ENCODE measurements around the gene NELL1.
"Not testable (repeated sequence)": the region's sequence is repeated elsewhere in the genome, so short reads cannot be mapped to it uniquely, and the experiment has no call there.

The NELL1 gene

DNA sequence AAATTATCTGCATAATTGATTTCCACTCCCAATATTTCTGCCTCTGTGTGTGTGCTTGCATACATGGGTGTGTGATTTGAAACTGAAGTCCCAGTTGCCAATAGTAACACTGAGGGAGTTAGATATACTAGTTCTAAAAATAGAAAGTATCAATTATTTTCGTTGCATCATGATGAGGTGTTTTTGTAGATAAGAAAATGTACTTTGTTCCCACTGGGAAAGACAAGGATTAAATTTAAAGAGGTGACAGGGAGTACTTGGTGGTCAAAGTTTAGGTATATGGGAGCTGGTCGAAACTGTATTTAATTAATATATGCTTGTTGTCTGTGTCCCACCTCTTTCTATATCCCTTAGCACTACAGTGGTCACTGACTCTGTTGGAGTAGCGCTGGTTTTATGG is 444.5 kb downstream of the NELL1 start:
- peaks cover 13% of the 10 kb centered on the region for H3K9me3 Mint-ChIP-seq
- no peak for DNase-seq (ENCODE audit: low spot score)
- no peaks in the 10 kb centered on the region for H3K27me3 Mint-ChIP-seq (ENCODE audit: low read depth)
- H3K36me3 Mint-ChIP-seq (ENCODE audit: low read depth), result no peaks in the 10 kb centered on the region
- no peak overlapping the region for H3K27ac Mint-ChIP-seq
- no peak overlapping the region for H3K4me3 Mint-ChIP-seq
- H3K4me1 Mint-ChIP-seq (ENCODE audit: low read depth), result no peaks in the 10 kb centered on the region

DNA sequence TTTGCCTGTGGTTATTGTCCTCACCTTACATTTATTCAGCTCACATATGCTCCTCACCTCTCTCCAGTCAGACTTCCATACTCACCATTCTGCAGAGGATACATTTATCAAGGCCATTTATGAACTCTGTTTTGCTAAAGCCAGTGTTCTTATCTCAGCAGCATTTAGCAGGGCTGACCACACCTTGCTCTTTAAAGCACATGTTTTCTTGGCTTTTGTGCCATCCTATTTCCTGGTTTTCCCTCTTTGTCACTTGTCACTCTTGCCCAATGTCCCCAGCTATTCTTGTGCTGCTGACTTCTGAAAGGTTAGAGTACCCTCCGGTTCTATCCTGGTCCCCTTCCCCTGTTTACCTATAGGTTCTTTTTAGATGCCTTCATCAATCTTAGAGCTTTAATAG is 446.6 kb downstream of the NELL1 start:
- no peaks in the 10 kb centered on the region for H3K27me3 Mint-ChIP-seq (ENCODE audit: low read depth)
- H3K36me3 Mint-ChIP-seq (ENCODE audit: low read depth), result no peaks in the 10 kb centered on the region
- peaks cover 10% of the 10 kb centered on the region for H3K9me3 Mint-ChIP-seq
- H3K27ac Mint-ChIP-seq, result no peak overlapping the region
- no peaks in the 10 kb centered on the region for H3K4me1 Mint-ChIP-seq (ENCODE audit: low read depth)
- no peak for DNase-seq (ENCODE audit: low spot score)
- no peak overlapping the region for H3K4me3 Mint-ChIP-seq

DNA sequence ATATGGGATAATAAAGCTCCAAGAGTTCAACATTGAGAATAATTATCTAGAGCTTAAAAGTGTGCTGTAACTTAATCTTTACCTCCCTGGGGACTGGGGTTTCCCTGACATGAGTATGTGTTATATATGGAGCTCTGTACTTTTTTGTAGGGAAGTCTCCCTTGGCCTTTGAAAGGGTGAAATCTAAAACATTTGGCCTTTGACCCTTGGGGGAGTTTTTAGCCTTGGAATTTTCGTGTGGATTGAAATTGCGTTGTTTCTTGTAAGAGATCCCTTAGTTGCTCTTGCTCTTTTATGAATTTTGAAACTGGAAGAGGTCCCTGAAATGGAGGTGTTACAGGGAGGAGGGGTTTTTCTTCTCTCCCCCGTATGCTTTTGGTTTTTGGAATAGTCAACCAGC is 450.0 kb downstream of the NELL1 start:
- Mint-ChIP-seq H3K27ac (no peak overlapping the region), H3K27me3 (ENCODE audit: low read depth) (no peaks in the 10 kb centered on the region), H3K9me3 (peaks cover 9% of the 10 kb centered on the region), H3K36me3 (ENCODE audit: low read depth) (no peaks in the 10 kb centered on the region), H3K4me1 (ENCODE audit: low read depth) (no peaks in the 10 kb centered on the region), H3K4me3 (no peak overlapping the region)
- no peak for DNase-seq (ENCODE audit: low spot score)

DNA sequence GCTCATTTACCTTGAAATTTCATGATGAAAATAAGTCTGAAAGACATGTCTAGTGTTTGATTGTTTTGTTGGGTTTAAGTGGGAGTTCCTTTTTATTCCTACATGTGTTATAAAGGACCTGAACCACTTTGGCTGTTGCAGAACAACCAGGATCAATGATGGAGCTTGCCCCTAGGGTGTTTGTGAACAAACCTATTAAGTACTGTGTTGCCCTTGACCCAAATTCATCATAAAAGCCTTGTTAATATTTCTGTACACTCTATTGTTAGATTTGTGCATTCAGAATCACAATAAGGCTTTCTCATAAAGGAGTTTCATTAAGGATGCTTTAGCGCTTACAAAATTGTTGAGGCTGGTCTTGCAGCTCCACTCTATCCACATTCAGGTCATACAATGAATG is 452.6 kb downstream of the NELL1 start:
- Mint-ChIP-seq H3K4me1 (ENCODE audit: low read depth) (no peaks in the 10 kb centered on the region), H3K27me3 (ENCODE audit: low read depth) (no peaks in the 10 kb centered on the region), H3K9me3 (peaks cover 8% of the 10 kb centered on the region), H3K36me3 (ENCODE audit: low read depth) (no peaks in the 10 kb centered on the region), H3K4me3 (no peak overlapping the region), H3K27ac (no peak overlapping the region)
- DNase-seq (ENCODE audit: low spot score), result no peak

DNA sequence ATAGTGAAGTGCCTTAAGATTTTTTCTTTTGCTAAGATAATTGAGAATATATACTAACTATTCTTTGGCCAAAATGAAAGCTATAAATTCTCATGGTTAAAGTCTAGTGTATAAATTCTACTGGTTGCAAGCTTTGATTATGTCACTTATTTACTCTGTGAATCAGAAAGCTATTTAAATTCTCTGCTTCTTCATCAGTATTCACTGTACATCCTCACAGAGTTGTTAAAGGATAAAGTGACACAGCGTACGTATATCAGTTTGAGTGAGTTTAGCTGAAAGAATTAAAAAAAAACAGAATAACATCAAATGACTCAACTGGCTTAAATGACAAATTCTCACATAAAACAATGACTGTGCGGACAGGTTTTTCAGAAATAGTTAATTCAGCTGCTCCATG is 453.1 kb downstream of the NELL1 start:
- no peaks in the 10 kb centered on the region for H3K36me3 Mint-ChIP-seq (ENCODE audit: low read depth)
- peaks cover 8% of the 10 kb centered on the region for H3K9me3 Mint-ChIP-seq
- no peaks in the 10 kb centered on the region for H3K27me3 Mint-ChIP-seq (ENCODE audit: low read depth)
- no peaks in the 10 kb centered on the region for H3K4me1 Mint-ChIP-seq (ENCODE audit: low read depth)
- H3K27ac Mint-ChIP-seq, result no peak overlapping the region
- H3K4me3 Mint-ChIP-seq, result no peak overlapping the region
- no peak for DNase-seq (ENCODE audit: low spot score)

DNA sequence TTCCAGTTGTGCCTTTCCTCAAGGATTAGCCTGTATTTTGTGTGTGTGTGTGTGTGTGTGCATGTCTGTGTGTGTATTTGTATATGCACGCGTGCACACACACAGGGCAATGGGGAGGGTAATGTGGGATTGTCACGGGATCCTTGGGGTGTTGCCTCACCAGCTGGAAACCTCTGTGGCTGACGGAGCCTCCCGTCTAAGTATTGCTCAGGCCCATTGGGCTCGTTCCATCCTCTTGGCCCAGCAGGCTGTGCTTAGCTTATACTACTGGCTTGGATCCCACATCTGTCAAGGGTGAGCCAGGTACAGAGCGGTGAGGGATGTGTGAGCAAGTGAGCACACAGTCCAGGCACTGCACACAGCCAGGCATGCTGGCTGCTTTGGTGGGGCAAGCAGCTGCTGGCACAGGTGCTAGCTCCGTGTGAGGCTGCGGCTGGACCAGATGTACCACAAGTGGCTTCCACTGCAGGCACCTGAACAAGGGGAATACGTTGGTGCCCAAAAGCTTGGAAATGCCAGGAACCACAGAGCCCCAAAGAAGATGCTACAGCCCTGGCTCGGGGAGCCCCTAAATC is 462.8 kb downstream of the NELL1 start:
- no peaks in the 10 kb centered on the region for H3K4me1 Mint-ChIP-seq (ENCODE audit: low read depth)
- DNase-seq (ENCODE audit: low spot score), result no peak
- no peak overlapping the region for H3K27ac Mint-ChIP-seq
- H3K9me3 Mint-ChIP-seq, result peaks cover 7% of the 10 kb centered on the region
- H3K27me3 Mint-ChIP-seq (ENCODE audit: low read depth), result no peaks in the 10 kb centered on the region
- no peak overlapping the region for H3K4me3 Mint-ChIP-seq
- H3K36me3 Mint-ChIP-seq (ENCODE audit: low read depth), result no peaks in the 10 kb centered on the region

DNA sequence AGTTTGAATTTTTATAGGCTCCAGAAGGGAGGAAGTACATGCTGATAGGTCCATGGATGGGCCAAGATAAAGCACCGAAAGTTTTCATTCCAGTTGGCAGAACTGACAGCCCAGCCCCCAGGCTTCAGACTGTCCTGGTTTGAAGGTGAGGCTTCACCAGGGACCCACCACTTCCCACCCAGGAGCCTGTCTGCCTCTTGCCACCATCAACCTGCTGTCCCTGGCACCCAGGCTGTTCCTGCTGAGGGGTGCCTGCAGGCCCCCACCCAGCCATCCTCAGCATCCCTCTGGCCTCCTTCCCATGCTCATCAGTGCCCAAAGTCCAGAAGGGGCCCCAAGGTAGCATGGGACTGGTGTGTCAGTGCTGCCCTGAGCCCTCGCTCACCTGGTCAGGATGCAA is 463.9 kb downstream of the NELL1 start:
- DNase-seq (ENCODE audit: low spot score), result no peak
- no peaks in the 10 kb centered on the region for H3K27me3 Mint-ChIP-seq (ENCODE audit: low read depth)
- no peak overlapping the region for H3K27ac Mint-ChIP-seq

DNA sequence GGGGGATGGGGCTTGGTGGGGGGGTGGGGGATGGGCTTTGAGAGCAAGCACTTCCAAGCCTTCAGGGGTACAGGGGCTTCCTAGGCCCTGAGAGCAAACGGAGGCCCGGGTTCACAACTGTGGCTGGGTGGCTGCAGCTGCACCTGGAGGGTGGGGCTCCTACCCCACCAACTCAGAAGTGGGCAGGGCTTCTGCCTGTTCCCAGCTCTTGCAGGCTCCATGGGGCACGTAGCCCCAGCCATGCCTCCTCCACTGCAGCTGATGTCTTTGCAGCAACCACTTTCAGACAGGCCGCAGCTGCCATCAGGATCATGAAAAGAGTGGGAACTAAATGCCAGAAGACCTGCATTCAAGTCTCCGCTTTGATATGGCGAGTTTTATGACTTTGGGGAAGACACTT is 464.3 kb downstream of the NELL1 start:
- Mint-ChIP-seq H3K36me3 (ENCODE audit: low read depth) (no peaks in the 10 kb centered on the region), H3K9me3 (peaks cover 7% of the 10 kb centered on the region), H3K27me3 (ENCODE audit: low read depth) (no peaks in the 10 kb centered on the region), H3K27ac (no peak overlapping the region), H3K4me3 (no peak overlapping the region), H3K4me1 (ENCODE audit: low read depth) (no peaks in the 10 kb centered on the region)
- DNase-seq (ENCODE audit: low spot score), result no peak

More for the DNA sequence above, 463.9 kb downstream of the NELL1 start:
- Mint-ChIP-seq H3K4me3 (no peak overlapping the region), H3K4me1 (ENCODE audit: low read depth) (no peaks in the 10 kb centered on the region), H3K9me3 (peaks cover 7% of the 10 kb centered on the region), H3K36me3 (ENCODE audit: low read depth) (no peaks in the 10 kb centered on the region)

DNA sequence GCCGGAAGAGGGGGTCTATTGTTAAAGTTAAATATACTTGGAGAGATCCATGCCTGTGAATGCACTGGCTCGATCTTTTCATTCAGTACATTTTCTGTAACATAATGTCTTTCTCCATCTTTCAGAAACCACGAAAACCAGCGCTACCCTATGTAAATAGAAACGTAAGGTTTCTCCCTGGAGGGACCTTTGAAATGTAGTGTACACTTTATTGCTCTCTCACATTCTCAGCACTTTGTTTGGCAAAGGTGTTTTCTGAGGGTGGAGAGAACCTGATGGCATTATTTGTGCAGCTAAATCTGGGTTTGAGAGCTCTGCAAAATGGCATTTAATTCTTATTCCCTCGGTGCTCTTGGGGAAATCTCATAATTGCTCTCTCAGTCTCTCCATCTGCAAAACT is 468.4 kb downstream of the NELL1 start:
- DNase-seq (ENCODE audit: low spot score), result no peak
- Mint-ChIP-seq H3K27me3 (ENCODE audit: low read depth) (no peaks in the 10 kb centered on the region), H3K4me1 (ENCODE audit: low read depth) (no peaks in the 10 kb centered on the region), H3K27ac (no peak overlapping the region), H3K36me3 (ENCODE audit: low read depth) (no peaks in the 10 kb centered on the region), H3K4me3 (no peak overlapping the region), H3K9me3 (no peaks in the 10 kb centered on the region)

DNA sequence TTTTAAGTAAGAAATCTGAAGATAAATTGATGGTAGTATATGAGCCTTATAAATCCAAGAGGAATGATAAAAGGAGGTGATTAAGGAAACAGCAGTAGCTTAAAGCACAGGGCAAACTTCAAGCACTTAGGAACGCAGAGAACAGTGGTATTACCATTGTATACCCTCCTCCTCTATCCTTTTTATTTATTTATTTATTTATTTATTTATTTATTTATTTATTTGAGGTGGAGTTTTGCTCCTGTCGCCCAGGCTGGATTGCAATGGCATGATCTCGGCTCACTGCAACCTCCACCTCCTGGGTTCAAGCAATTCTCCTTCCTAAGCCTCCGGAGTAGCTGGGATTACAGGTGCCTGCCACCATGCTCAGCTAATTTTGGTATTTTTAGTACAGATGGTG is 472.2 kb downstream of the NELL1 start:
- H3K4me3 Mint-ChIP-seq; DNase-seq (ENCODE audit: low spot score); H3K36me3 Mint-ChIP-seq (ENCODE audit: low read depth); H3K9me3 Mint-ChIP-seq; H3K27ac Mint-ChIP-seq; H3K4me1 Mint-ChIP-seq (ENCODE audit: low read depth); H3K27me3 Mint-ChIP-seq (ENCODE audit: low read depth): not testable (repeated sequence)

DNA sequence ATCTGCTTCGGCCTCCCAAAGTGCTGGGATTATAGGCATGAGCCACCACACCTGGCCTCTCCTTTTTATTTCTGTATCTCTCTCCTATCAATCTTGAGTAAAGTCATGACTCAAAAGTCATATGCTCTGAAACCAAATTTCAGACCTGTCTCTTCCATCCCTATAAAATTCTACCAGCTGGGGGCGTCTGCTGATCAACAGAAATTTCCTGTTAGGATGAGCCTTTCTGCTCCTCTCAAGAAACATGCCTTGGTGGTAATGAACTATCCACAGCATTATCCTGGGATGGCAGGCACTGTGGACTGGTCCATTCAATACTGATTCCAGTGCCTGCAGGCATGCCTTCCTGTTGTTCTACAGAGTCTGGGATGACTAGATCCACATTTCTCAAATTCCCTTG is 472.6 kb downstream of the NELL1 start:
- no peaks in the 10 kb centered on the region for H3K4me1 Mint-ChIP-seq (ENCODE audit: low read depth)
- no peak overlapping the region for H3K27ac Mint-ChIP-seq
- no peak for DNase-seq (ENCODE audit: low spot score)
- H3K4me3 Mint-ChIP-seq, result no peak overlapping the region
- no peaks in the 10 kb centered on the region for H3K9me3 Mint-ChIP-seq
- H3K27me3 Mint-ChIP-seq (ENCODE audit: low read depth), result no peaks in the 10 kb centered on the region
- H3K36me3 Mint-ChIP-seq (ENCODE audit: low read depth), result no peaks in the 10 kb centered on the region

DNA sequence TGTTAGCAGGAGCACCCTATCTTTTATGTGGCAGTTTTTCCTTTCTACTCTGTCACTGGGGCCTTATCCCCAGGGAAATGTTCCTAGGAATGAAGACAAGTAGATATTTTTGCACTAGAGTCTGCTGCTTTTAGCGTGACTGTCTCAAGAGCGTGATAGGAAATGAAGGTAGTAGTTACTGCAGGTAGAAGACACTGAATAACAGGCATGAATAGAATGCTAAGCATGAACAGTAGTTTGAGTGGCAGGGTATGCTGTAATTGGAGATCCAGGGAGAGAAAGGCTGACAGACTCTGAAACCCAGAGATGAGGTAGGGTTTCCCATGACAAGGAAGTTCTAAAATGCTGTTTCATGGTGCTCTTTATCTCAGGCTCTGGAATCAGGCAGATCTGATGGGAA is 475.1 kb downstream of the NELL1 start:
- Mint-ChIP-seq H3K9me3 (peaks cover 5% of the 10 kb centered on the region), H3K4me3 (no peak overlapping the region)
- no peak for DNase-seq (ENCODE audit: low spot score)

DNA sequence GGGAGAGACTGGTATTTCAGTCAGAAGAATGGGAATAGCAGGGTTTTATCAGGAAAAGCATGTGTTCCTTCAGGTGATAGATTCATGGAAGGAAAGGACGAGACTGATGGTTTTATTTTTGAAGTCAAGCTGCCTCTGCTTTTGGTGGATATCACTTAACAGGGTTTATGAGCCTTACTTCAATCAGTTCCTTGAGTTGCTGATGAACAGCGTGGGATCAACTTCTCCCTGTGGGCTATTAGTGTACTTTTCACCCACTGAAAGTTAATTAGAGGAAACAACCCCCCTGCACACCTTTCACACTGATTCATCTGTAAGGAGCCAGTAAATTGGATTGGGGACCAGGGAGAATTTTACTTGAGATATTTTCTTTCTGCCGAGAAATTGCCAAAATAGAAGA is 479.0 kb downstream of the NELL1 start:
- H3K27ac Mint-ChIP-seq, result no peak overlapping the region
- no peaks in the 10 kb centered on the region for H3K36me3 Mint-ChIP-seq (ENCODE audit: low read depth)
- H3K27me3 Mint-ChIP-seq (ENCODE audit: low read depth), result no peaks in the 10 kb centered on the region
- no peak for DNase-seq (ENCODE audit: low spot score)
- no peak overlapping the region for H3K4me3 Mint-ChIP-seq
- H3K4me1 Mint-ChIP-seq (ENCODE audit: low read depth), result no peaks in the 10 kb centered on the region
- H3K9me3 Mint-ChIP-seq, result peaks cover 10% of the 10 kb centered on the region

More for the DNA sequence above, 475.1 kb downstream of the NELL1 start:
- no peaks in the 10 kb centered on the region for H3K36me3 Mint-ChIP-seq (ENCODE audit: low read depth)
- no peaks in the 10 kb centered on the region for H3K27me3 Mint-ChIP-seq (ENCODE audit: low read depth)
- H3K27ac Mint-ChIP-seq, result no peak overlapping the region
- no peaks in the 10 kb centered on the region for H3K4me1 Mint-ChIP-seq (ENCODE audit: low read depth)

DNA sequence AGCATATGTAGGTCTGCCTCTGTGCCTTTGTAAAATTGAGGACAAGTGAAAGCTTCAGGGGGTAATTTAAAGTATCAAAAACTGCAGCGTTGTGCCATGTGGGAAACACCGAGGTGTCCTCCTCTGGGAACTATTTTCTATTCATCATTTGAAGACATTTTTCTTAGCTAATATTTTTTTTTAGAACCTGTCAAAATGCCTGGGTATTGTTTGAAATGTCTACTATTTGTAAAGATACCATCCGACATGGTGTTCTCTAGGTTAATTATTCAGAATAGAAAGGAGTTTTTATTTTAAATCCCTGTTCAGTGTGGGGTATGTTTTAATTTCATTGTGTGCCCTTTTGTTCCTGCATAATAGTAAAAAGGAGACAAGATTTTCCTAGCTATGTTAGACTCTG is 490.8 kb downstream of the NELL1 start:
- Mint-ChIP-seq H3K4me3 (no peak overlapping the region), H3K36me3 (ENCODE audit: low read depth) (no peaks in the 10 kb centered on the region), H3K27me3 (ENCODE audit: low read depth) (no peaks in the 10 kb centered on the region), H3K9me3 (peaks cover 3% of the 10 kb centered on the region), H3K4me1 (ENCODE audit: low read depth) (no peaks in the 10 kb centered on the region), H3K27ac (no peak overlapping the region)
- no peak for DNase-seq (ENCODE audit: low spot score)

DNA sequence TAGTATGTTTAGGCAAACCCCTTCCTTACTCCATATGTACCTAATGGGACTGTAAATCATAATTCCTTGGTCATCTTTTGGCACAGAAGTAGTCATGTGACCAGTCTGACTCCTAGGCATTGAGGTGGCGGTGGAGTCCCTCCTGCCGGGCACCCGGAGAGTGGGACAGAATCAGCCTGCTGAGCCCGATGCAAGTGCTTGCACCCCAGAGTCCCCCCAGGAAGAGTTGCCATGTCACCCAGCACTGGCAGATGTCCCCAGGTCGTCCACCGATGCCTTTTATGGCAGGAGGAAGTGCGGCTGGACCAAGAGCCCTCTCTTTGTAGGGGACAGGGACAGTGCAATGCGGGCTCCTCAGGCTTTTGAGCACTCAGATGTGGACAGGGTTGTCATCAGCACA is 500.3 kb downstream of the NELL1 start:
- Mint-ChIP-seq H3K4me1 (ENCODE audit: low read depth) (no peaks in the 10 kb centered on the region), H3K27me3 (ENCODE audit: low read depth) (no peaks in the 10 kb centered on the region), H3K4me3 (no peak overlapping the region), H3K27ac (no peak overlapping the region), H3K36me3 (ENCODE audit: low read depth) (no peaks in the 10 kb centered on the region), H3K9me3 (peaks cover 12% of the 10 kb centered on the region)
- DNase-seq (ENCODE audit: low spot score), result no peak
